Raji (cell line): ENCODE measurements around the gene UBN1.

Experiments
- POLR2A ChIP-seq: IDR thresholded peaks from 2 replicates; pipeline ENCODE4 v1.6.1; 2011; ENCODE audit warnings: low read depth, low read length, control low read depth; ENCODE audit not compliant: insufficient read depth

Gene UBN1

GRCh38 chr16:4805231-4805630 is 42.0 kb upstream of the UBN1 start:
- no peak for TF ChIP-seq POLR2A

DNA sequence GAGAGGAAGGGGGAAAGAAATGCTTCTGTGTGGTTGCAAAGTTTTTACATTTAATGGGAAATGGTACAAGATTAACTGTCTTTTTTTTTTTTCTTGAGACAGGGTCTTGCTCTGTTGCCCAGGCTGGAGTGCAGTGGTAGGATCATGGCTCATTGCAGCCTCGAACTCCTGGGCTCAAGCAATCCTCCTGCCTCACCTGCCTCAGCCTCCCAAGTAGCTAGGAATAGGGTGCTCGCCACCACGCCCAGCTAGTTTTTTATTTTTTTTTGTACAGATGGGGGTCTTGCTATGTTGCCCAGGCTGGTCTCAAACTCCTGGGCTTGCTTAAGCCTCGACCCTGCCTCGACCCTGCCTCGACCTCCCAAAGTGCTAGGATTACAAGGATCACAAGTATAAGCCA is 41.0 kb upstream of the UBN1 start:
- TF ChIP-seq POLR2A, result no peak

DNA sequence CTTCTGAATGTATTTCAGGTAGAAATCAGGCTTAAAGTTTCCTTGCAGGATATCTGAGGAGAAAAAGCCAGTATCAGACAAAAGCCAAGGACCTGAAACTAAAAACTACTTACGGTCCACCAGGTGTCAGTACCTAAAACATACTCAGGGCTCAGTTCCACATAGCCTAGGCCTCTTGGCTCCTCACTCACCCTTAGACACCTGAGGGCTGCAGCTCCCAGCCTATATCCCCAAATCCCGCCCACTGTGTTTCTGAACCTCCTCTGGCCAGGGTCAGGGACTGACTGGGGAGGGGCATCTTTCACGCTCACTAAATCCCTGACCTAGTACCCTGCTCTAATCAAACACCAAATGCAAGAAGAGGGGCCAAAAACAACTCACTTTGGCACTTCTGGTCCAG is 36.0 kb upstream of the UBN1 start:
- no peak for TF ChIP-seq POLR2A

GRCh38 chr16:4811773-4812172 is 35.5 kb upstream of the UBN1 start:
- no peak for TF ChIP-seq POLR2A

DNA sequence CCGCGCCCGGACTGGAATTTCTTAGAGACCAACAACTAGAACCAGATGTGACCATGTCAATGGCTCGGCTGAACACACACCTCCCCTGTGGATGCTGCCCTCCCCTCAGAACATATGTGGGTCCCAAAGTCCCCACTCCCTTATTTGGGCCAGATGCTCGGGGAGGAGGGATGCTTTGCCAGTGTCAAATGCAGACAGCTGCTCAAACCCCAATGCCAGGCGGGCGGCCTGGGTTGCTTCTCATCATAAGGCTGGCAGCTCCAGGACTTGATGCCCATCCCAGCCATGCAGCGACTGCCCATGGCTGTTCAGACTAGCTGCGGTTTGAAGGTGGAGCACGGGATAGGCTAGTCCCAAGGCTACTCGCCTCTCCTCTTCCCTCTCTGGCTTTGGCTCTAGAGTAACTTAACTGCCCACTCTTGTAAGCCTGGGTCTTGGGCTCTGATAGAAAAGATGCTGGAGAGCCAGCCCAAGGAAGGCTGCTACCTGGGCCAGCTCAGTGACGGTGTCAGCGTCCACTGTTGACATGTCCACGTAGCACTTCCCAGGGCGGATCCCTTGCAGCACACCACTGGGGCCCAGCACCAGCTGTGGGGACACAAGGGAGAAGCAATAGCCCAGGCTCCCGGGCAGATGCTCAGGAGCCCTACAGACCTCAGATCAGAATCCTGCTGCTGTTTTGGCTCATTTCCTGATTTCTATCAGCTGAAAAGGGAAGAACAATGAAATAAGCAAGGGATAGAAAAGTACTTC is 33.9 kb upstream of the UBN1 start:
- no peak for TF ChIP-seq POLR2A

- TF ChIP-seq POLR2A, result no peak
Observed at GRCh38 chr16:4814046-4814445, 33.2 kb upstream of the UBN1 start.

GRCh38 chr16:4814542-4815173 is 32.6 kb upstream of the UBN1 start:
- no peak for TF ChIP-seq POLR2A

GRCh38 chr16:4820652-4821051 is 26.6 kb upstream of the UBN1 start:
- no peak for TF ChIP-seq POLR2A

GRCh38 chr16:4825196-4825595 is 22.1 kb upstream of the UBN1 start:
- TF ChIP-seq POLR2A, result no peak

DNA sequence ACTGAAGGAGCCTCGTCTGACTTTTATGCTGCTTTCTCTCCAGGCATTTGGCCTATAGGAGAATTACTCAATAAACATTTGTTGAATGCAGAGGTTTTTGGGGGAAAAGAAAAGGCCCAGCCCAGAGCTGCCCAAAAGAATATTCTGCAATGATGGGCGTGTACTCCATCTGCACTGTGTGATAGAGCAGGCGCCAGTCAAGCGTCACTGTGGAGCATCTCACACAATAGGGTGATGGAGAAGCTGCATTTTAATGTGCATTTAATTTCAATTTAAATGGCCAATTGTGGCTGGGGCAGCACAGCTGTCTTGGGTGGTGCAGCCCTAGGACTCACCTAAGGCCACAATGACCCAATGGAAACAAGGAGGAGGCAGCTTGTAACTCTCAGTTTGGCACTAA is 20.8 kb upstream of the UBN1 start:
- TF ChIP-seq POLR2A, result no peak

DNA sequence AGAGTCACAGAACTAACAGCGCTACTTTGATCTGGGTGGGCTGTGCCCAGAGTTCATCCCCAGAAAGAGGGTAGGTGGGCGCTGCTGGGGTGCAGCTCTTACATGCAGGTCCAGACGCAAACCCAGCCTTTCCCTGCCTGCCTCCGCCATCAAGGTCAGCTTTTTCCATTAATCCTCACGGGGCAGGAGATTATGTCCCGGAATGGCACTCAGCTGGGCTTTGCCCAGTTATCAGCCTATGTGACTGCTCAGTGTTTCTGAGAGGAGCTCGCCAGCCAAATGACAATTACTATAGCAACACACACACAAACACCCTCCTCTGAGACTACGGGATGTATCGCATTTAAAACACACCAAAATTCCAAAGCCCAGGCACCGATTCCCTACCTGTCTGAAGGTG is 20.3 kb upstream of the UBN1 start:
- TF ChIP-seq POLR2A, result no peak

- TF ChIP-seq POLR2A, result no peak
Observed at GRCh38 chr16:4828567-4829321, 18.5 kb upstream of the UBN1 start.

- TF ChIP-seq POLR2A, result no peak
Observed at GRCh38 chr16:4830408-4830807, 16.9 kb upstream of the UBN1 start.

GRCh38 chr16:4831616-4832015 is 15.7 kb upstream of the UBN1 start:
- TF ChIP-seq POLR2A, result no peak

- no peak for TF ChIP-seq POLR2A
Observed at GRCh38 chr16:4832698-4833343, 14.5 kb upstream of the UBN1 start.

GRCh38 chr16:4833584-4833983 is 13.7 kb upstream of the UBN1 start:
- no peak for TF ChIP-seq POLR2A
